MG63 (cell line): ENCODE measurements around the gene GFRA1. TPM values are rescaled to one million over a fixed set of nuclear protein-coding genes. Genes with fewer than 3 reads are reported as not detected.

Experiments
- DNase-seq: peaks from one replicate; pipeline ENCODE4 v3.0.0-alpha.2; 2020
- H3K27me3 ChIP-seq: fragments of 250-450 bp; sonication (Bioruptor Pico); 2 replicates; pipeline ENCODE4 v1.5.1; 2020; ENCODE audit warnings: mild to moderate bottlenecking, moderate library complexity
- H3K36me3 ChIP-seq: fragments of 250-450 bp; sonication (Bioruptor Pico); 2 replicates; pipeline ENCODE4 v1.5.1; 2020; ENCODE audit warnings: mild to moderate bottlenecking, moderate library complexity
- H3K4me3 ChIP-seq: fragments of 250-450 bp; sonication (Bioruptor Pico); 2 replicates; pipeline ENCODE4 v1.5.1; 2020; ENCODE audit warnings: mild to moderate bottlenecking, moderate library complexity
- H3K9me3 ChIP-seq: fragments of 250-450 bp; sonication (Bioruptor Pico); 2 replicates; pipeline ENCODE4 v1.5.1; 2020; ENCODE audit warnings: mild to moderate bottlenecking, moderate library complexity
- total RNA-seq: library from RNA; depleted of rRNA; stranded (reverse); fragments of >200 nt; shearing (Covaris generic); gene quantifications from 2 replicates; pipeline ENCODE4 v1.2.3, GENCODE V29; 2014; ENCODE audit warnings: low replicate concordance

GFRA1 gene
- total RNA-seq, 1 experiment from 2014 or later, result 47.6 TPM

GRCh38 chr10:116112232-116113231 lies 160.5 kb downstream of the GFRA1 start:
- peak; percentile 69 for DNase-seq
- no peaks in the 10 kb centered on the region for H3K36me3 ChIP-seq
- H3K4me3 ChIP-seq, result no peak overlapping the region
- no peaks in the 10 kb centered on the region for H3K9me3 ChIP-seq
- H3K27me3 ChIP-seq, result no peaks in the 10 kb centered on the region

GRCh38 chr10:116111483-116112095 lies 161.4 kb downstream of the GFRA1 start:
- Histone ChIP-seq H3K27me3 (no peaks in the 10 kb centered on the region), H3K4me3 (no peak overlapping the region), H3K36me3 (no peaks in the 10 kb centered on the region), H3K9me3 (no peaks in the 10 kb centered on the region)
- DNase-seq, result no peak

- Histone ChIP-seq H3K36me3 (no peaks in the 10 kb centered on the region), H3K4me3 (no peak overlapping the region), H3K9me3 (no peaks in the 10 kb centered on the region), H3K27me3 (no peaks in the 10 kb centered on the region)
- no peak for DNase-seq
These were observed 162.3 kb downstream of the GFRA1 start for GRCh38 chr10:116110736-116111135.

- no peak overlapping the region for H3K4me3 ChIP-seq
- no peaks in the 10 kb centered on the region for H3K27me3 ChIP-seq
- H3K9me3 ChIP-seq, result no peaks in the 10 kb centered on the region
- no peaks in the 10 kb centered on the region for H3K36me3 ChIP-seq
- no peak for DNase-seq
These were observed 163.1 kb downstream of the GFRA1 start for GRCh38 chr10:116109881-116110280.

GRCh38 chr10:116109481-116109880 lies 163.5 kb downstream of the GFRA1 start:
- no peak for DNase-seq
- Histone ChIP-seq H3K9me3 (no peaks in the 10 kb centered on the region), H3K36me3 (no peaks in the 10 kb centered on the region), H3K4me3 (no peak overlapping the region), H3K27me3 (no peaks in the 10 kb centered on the region)

GRCh38 chr10:116108095-116108494 lies 164.9 kb downstream of the GFRA1 start:
- Histone ChIP-seq H3K27me3 (no peaks in the 10 kb centered on the region), H3K36me3 (no peaks in the 10 kb centered on the region), H3K9me3 (no peaks in the 10 kb centered on the region), H3K4me3 (no peak overlapping the region)
- no peak for DNase-seq

GRCh38 chr10:116106611-116107010 lies 166.4 kb downstream of the GFRA1 start:
- Histone ChIP-seq H3K4me3 (no peak overlapping the region), H3K36me3 (no peaks in the 10 kb centered on the region), H3K9me3 (no peaks in the 10 kb centered on the region), H3K27me3 (no peaks in the 10 kb centered on the region)
- DNase-seq, result no peak

- H3K27me3 ChIP-seq, result no peaks in the 10 kb centered on the region
- H3K9me3 ChIP-seq, result no peaks in the 10 kb centered on the region
- DNase-seq, result no peak
These were observed 167.7 kb downstream of the GFRA1 start for GRCh38 chr10:116105264-116105663.

GRCh38 chr10:116104210-116104932 lies 168.6 kb downstream of the GFRA1 start:
- Histone ChIP-seq H3K9me3 (no peaks in the 10 kb centered on the region), H3K36me3 (no peaks in the 10 kb centered on the region), H3K4me3 (no peak overlapping the region), H3K27me3 (no peaks in the 10 kb centered on the region)
- peak; percentile 51 for DNase-seq

More at GRCh38 chr10:116105264-116105663, 167.7 kb downstream of the GFRA1 start:
- no peaks in the 10 kb centered on the region for H3K36me3 ChIP-seq
- H3K4me3 ChIP-seq, result no peak overlapping the region

GRCh38 chr10:116103668-116104067 lies 169.3 kb downstream of the GFRA1 start:
- Histone ChIP-seq H3K27me3 (no peaks in the 10 kb centered on the region), H3K36me3 (no peaks in the 10 kb centered on the region), H3K4me3 (no peak overlapping the region), H3K9me3 (no peaks in the 10 kb centered on the region)
- no peak for DNase-seq

GRCh38 chr10:116101616-116102315 lies 171.2 kb downstream of the GFRA1 start:
- peak; percentile 59 for DNase-seq
- no peaks in the 10 kb centered on the region for H3K27me3 ChIP-seq
- H3K4me3 ChIP-seq, result no peak overlapping the region
- H3K9me3 ChIP-seq, result no peaks in the 10 kb centered on the region
- no peaks in the 10 kb centered on the region for H3K36me3 ChIP-seq

GRCh38 chr10:116100984-116101383 lies 172.0 kb downstream of the GFRA1 start:
- no peaks in the 10 kb centered on the region for H3K9me3 ChIP-seq

GRCh38 chr10:116099023-116099420 lies 174.0 kb downstream of the GFRA1 start:
- H3K4me3 ChIP-seq, result no peak overlapping the region
- DNase-seq, result peak; percentile 38
- no peaks in the 10 kb centered on the region for H3K27me3 ChIP-seq
- no peaks in the 10 kb centered on the region for H3K36me3 ChIP-seq
- no peaks in the 10 kb centered on the region for H3K9me3 ChIP-seq

More at GRCh38 chr10:116100984-116101383, 172.0 kb downstream of the GFRA1 start:
- DNase-seq, result no peak
- H3K27me3 ChIP-seq, result no peaks in the 10 kb centered on the region
- H3K36me3 ChIP-seq, result no peaks in the 10 kb centered on the region
- no peak overlapping the region for H3K4me3 ChIP-seq

GRCh38 chr10:116098411-116099022 lies 174.5 kb downstream of the GFRA1 start:
- no peak for DNase-seq
- Histone ChIP-seq H3K27me3 (no peaks in the 10 kb centered on the region), H3K9me3 (no peaks in the 10 kb centered on the region), H3K4me3 (no peak overlapping the region), H3K36me3 (no peaks in the 10 kb centered on the region)

- no peak for DNase-seq
- no peaks in the 10 kb centered on the region for H3K27me3 ChIP-seq
- no peak overlapping the region for H3K4me3 ChIP-seq
- no peaks in the 10 kb centered on the region for H3K36me3 ChIP-seq
- H3K9me3 ChIP-seq, result no peaks in the 10 kb centered on the region
These were observed 175.7 kb downstream of the GFRA1 start for GRCh38 chr10:116097239-116097784.

GRCh38 chr10:116096526-116096925 lies 176.5 kb downstream of the GFRA1 start:
- no peak for DNase-seq
- H3K4me3 ChIP-seq, result no peak overlapping the region
- H3K9me3 ChIP-seq, result no peaks in the 10 kb centered on the region

More at GRCh38 chr10:116096526-116096925, 176.5 kb downstream of the GFRA1 start:
- H3K36me3 ChIP-seq, result no peaks in the 10 kb centered on the region
- H3K27me3 ChIP-seq, result no peaks in the 10 kb centered on the region
